Left renal cortex interstitium (tissue), 4 donors: ENCODE measurements around the gene PEX10. TPM values are rescaled to one million over a fixed set of nuclear protein-coding genes. Genes with fewer than 3 reads are reported as not detected.

Experiments
- DNase-seq, 4 donors: peaks; one replicate each; pipeline ENCODE4 v3.0.0-alpha.2; 2013; ENCODE audit warnings: low read depth in 4 of 4, low spot score in 2 of 4, missing footprints in 1 of 4
- polyA plus RNA-seq, 4 donors: library from polyadenylated mRNA; unstranded; fragments of 120-200 nt; gene quantifications; one replicate each; pipeline ENCODE4 v1.2.1, GENCODE V29; 2013; ENCODE audit not compliant: insufficient read length in 4 of 4

Gene PEX10
- polyA plus RNA-seq, 4 donors, result 20.3 to 31.1 (median 27.1) TPM

GRCh38 chr1:2355373-2356261 lies 56.7 kb downstream of the PEX10 start:
- no peak for DNase-seq

- no peak for DNase-seq
Observed at GRCh38 chr1:2354511-2355372, 57.6 kb downstream of the PEX10 start.

Other genes with a start within 250 kb of the PEX10 start
- 10 to 100 TPM; 24.4 to 76.3 (median 60.8) TPM for gene FAAP20, start 217.8 kb downstream of the PEX10 start, polyA plus RNA-seq
- 10 to 100 TPM; 45.4 to 62.9 (median 58.6) TPM for gene SKI, start 184.2 kb downstream of the PEX10 start, polyA plus RNA-seq
- gene MORN1, start 21.0 kb downstream of the PEX10 start, polyA plus RNA-seq, result 10 to 100 TPM in 3 of 4 donors, 1 to 10 TPM in 1; 9.3 to 21.2 (median 16.6) TPM
- 100 to 1,000 TPM; 108 to 124 (median 121) TPM for gene RER1, start 20.7 kb downstream of the PEX10 start, polyA plus RNA-seq
- gene PLCH2, start 63.7 kb upstream of the PEX10 start, polyA plus RNA-seq, result 1 to 10 TPM; 1.2 to 2.1 (median 1.5) TPM
- 10 to 100 TPM; 24.8 to 34.0 (median 29.0) TPM for gene PANK4, start 114.0 kb upstream of the PEX10 start, polyA plus RNA-seq
- under 1 TPM; 0.24 to 0.65 (median 0.55) TPM for gene HES5, start 117.7 kb upstream of the PEX10 start, polyA plus RNA-seq
- 10 to 100 TPM; 20.4 to 27.7 (median 22.5) TPM for gene TNFRSF14, start 143.8 kb upstream of the PEX10 start, polyA plus RNA-seq
- gene PRXL2B, start 174.2 kb upstream of the PEX10 start, polyA plus RNA-seq, result 10 to 100 TPM; 37.4 to 50.0 (median 43.5) TPM
- gene MMEL1, start 220.5 kb upstream of the PEX10 start, polyA plus RNA-seq, result 1 to 10 TPM; 2.5 to 5.7 (median 2.9) TPM